NCI-H524 (cell line): ENCODE data around the gene CENPP.

Experiments used
- DNase-seq, 2 experiments: peaks; one replicate each; lab custom pipeline; 2025; lab: John Stamatoyannopoulos, UW

The CENPP gene

DNA sequence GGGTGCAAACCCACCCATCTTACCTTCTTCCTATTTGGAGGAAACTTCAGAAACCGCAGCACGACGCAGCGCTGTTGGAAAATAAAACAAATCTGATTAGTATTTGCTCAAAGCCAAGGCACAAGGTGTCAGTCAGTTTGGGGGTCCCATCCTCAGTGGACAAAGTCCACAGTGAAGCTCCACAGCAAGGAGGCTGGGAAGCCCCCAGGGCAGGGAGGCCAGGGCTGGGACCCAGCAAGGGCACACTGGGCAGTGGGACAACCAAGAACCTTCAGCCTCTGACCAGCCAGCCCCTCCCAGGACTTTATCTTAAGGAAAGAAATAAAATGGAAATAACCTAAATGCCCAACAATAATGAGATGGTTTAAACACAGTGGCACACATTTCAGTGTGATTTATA lies 332.9 kb downstream of the CENPP start:
- DNase-seq: no peak

DNA sequence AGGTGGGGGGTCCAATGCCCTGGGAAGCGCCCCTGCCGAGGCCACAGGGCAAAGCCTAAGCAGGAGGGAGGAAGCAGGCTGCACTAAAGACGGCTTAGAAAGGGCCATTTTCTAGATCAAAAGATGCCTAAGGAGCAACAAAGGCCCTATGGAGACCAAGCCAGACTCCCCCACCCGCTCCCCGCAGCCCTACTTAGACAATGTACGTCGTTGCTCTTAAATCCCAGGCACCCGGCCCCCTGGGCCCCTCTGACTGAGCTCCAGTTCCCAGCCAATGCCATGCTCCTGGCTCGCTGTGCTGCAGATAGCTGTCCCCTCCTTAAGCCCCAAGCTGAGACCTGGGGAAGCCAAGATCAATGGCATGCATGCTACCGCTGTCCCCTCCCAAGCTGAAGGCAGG lies 333.8 kb downstream of the CENPP start:
- DNase-seq: no peak

DNA sequence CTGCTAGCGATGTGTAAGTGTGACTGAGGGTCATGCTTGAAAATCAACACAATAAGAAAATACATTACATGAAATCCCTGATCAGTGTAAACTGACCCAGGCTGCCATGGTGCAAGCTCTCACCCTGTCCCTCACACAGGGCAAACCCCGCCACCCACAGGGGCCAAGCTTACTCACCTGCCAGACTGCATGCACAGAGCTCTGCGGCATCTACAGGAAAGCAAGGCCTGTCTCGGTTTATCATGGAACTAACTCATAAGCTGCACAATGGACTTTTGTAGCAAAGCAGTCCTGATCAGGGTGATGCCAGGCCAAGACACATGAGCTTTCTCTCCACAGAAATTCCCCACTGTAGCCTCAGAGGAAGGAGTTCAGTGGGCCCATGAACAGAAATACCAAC lies 334.5 kb downstream of the CENPP start:
- DNase-seq: no peak

DNA sequence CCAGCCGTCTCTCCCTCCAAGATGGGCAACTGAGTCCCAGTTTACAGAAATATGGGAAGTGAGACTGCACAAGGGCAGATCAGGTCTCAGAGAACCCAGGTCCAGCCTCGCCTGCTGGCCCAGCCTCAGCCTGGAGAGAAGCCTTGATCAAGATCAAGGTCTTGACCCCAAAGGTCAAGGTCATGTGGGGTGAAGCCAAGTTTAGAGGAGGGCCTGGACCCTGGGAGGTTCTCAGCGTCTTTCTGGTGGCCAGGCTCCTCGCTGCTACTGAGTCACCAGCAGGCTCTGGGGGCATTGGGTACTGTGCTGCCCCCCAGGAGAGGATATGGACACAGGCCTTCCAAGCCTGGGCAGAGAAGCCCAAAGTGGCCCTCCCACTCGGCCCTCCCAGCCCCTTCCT lies 335.4 kb downstream of the CENPP start:
- no peak for DNase-seq

DNA sequence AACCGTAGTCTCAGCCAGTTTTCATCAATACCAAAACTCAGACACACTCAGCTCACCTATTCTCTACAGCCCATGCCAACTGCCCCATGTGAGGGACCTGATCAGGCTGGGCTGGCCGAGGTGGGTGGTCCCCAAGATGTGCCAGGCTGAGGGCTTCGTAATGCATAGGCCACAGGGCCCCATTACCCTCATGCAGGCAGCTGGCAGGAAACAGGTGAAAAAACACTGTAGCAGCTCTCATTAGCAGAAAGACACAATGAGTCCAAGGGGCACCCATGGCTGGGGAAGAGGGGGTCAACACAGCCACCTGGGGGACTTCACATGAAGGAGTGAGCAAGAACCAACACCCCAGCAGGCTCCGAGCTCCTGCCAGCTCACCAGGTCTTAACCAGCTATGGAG lies 336.0 kb downstream of the CENPP start:
- no peak for DNase-seq

DNA sequence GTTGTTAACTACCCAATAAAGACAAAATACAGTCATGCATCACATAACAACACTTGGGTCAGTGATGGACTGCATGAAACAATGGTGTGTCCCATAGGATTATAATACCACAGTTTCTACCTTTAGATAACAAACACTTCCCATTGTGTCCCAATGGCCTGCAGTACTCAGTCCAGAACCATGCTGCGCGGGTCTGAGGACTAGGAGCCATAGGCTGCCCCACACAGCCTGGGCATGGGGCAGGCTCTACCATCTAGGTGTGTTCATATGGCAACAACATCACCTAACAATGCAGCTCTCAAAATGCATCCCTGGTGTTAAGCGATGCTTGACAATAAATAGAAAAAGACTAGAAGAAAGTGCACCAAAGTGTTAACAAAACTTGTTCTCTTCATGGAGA lies 337.4 kb downstream of the CENPP start:
- no peak for DNase-seq

DNA sequence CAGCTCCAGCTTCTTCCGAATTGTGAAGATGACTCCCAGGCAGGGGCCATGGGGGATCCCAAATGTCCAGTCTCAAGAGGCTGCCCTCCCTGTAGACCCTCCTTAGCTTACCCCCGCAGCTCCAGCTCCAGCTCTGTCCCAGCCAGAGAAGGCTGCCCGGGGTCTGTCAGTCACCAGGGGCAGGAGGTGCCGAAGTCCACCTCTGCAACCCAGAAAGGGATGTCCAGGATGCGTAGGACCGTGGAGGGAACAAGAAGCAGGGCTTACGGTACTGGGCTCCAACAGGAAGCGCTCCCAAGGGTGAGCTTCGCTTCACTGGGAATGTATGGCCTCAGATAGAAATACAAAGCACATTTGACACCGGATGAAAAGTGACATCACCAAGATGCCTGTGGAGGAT lies 338.2 kb downstream of the CENPP start:
- DNase-seq: no peak

DNA sequence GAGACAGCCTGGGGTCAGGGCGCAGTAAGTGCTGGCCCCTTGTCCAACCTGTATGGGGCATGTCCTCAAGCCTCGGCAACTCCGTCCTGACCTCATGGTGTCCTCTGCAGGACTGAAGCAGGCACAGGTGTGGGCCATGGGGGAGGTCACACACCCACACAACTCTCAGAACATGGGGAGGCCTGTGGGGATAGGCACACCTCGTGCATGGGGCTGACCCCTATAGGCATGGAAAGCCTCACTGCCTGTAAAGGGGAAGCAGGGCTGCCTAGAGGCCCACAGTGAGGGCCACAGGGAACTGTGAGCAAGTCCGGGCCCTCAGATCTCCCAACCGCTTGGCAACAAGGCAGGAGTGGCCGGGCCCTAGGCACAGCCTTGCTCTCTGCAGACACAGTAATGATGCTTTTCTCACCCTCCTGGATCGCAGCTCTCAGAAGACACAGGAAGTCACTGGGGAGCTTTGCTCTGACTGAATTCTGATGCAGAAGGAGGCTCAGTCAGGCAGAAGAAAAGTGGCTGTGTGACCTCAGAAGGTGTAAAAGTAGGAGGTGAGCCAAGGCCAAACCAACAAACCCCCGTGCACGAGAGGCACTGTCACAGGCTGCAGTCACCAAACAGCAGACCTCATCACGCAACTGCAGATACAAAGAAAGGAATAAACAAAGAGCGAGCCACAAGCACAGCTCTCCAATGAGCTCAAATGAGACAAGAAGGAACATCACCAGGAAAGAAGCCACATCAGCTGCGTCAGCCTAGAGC lies 338.8 kb downstream of the CENPP start:
- no peak for DNase-seq

DNA sequence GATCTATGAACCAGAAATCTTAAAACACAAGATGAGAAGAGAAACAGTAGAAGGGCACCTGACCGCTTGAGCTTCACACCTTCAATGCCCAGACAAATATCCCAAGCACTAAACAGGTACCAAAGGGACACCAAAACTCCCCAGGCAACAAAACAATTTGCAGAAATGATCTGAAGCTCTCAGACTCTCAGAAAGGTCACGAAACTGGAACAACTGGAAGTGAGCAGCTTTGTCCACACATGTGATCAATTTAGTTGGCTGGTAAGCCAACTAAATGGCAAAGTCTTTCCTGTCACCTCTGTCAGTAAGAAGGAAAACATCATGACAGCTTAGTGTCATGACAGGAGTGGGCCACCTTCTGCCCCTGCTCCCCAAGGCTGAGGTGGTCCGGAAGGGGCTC lies 340.1 kb downstream of the CENPP start:
- no peak for DNase-seq

DNA sequence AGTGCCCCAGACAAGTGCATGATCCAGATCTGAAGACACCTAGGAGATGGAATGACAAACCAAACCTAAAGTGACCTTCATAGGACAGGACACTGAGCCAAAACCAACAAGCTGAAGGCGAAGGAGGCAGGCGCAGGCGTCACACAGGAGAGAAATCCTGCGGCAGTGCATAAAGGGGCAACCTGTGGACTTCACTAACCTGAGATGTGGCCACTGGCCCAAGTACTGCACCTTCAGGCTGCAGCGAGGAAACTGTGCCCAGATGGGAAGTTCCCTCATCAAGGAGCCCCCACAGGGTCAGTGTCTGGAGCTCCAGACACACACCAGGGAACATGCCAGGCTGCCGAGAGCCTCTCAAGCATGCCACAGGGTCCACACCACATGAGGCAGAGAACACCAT lies 340.5 kb downstream of the CENPP start:
- no peak for DNase-seq

DNA sequence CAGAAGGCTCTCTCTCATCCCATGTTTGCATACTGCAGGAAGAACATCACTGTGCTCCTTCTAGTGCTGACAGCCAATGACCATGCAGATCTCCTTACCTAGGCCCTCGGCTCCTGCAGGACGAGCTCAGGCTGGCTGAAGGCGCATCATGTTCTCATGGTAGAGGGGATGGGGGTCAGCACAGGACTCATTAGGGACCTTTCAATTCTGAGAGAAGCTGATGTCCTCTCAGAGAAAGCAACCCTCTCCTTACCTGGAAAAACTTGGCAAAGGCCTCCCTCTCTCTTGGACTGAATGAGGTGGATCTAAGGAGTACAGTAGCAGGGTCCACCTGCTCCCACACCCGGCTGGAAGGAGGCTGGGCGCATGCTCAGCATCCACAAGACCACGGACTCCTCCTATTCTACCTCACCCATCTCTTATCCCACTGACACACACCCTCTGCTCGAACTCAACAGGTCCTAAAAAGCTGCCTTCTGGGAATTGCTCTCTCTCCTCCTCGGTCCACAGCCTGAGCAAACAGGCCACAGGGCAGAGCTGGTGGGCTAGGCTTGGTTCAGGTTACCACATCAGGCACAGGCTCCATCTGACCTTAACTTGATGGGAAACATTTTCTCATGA lies 341.3 kb downstream of the CENPP start:
- DNase-seq: no peak

DNA sequence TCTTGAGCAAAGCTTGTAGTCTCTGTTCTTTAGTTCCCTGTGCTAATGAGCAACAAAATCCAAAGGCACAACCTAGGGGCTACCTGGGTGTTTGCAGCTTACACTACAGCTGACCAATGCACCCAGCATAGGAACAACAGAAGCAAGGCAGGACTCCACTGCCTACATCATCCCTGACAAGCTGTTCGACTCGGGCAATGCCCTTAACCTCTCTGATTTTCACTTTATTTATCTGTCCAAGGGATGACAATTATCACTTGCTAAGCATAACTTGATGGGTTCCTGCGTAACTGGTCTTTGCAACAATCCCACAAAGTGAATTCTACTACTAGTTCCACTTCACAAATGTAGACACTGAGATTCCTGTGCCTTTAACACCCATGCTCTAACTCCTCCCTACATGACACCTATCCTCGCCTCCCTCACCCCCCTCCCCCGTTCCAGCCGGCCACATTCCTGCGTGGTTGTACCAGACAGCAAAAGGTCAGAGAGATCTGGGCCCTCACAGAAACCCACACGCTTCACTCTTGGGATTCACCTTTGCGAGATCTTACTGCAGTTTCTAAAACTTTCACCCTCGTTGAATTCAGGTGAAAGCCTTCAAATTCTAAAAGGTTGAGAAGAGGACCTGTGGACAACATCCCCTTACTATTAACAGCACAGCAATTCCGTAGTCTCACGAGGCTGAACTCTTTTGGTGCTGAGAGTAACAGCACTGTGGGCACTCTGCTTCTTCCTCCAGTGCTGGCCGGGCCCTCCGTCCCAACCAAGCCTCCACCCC lies 343.2 kb downstream of the CENPP start:
- DNase-seq: no peak

DNA sequence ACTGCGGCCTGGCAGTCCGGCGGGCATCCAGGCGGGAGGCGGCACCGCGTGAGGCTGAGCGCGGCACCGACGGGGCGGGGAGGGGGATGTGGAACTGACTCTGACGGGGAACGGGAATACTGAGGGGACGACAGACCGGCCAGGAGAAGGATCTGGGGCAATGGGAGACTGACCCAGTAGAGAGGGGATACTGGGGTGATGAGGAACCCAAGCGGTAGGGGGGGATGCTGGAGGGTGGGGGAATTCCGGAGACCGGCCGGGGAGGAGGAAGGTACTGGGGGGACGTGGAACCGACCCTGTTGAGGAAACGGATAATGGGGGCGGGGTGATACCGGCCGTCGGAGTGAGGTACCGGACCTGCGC lies 343.8 kb downstream of the CENPP start:
- DNase-seq: no peak
